ENCODE measurements around the gene GPX4. TPM values are rescaled to one million over a fixed set of nuclear protein-coding genes. Genes with fewer than 3 reads are reported as not detected.
A peak's percentile ranks its signal among the peaks of the same experiment; 100 is the strongest.

Gene GPX4
- polyA plus RNA-seq, 2 donors: 271 to 294 TPM

DNA sequence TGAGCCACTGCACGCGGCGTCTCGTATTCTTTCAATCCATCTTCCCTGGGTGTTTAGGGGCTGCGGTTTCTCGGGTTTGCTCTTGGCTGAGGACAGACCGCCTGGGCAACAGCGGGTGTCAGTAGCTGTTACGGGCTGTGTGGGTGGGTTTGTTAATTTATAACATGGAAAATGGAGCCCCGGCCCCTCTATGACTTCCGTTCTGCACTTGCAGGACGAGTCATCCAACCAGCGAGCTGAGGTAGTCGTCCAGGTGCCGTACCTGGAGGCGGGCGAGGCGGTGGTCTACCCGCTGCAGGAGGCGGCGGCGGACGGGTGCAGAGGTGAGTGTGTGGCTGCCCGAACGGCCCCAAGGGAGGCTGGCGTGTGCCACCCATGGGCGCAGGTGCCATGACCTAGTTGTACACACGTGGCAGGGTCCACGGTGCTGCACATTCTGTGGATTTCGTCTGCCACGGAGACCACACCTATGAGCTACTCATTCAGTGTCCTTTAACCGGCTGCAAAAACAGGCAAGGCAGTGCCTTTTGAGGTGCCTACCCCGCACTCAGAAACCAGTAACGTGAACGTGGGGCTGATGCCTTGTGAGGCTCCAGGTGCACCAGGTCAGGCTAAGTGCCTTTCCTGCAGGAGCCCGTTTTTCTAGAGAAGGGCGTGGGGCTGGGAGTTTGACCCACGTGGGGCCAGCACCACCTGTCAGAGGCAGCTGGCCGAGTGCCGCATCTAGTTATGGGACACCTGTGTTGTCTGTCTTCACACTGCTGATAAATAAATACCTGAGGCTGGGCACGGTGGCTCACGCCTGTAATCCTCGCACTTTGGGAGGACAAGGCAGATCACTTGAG is 19.5 kb upstream of the GPX4 start:
- 78 to 80% methylated on average over 43 of the region's 43 CpGs for WGBS, 2 donors
- Histone ChIP-seq H3K4me3 (ENCODE audit: low read depth in 1 of 2, low read length in 2 of 2) (no peak overlapping the region), H3K4me1 (ENCODE audit: control insufficient read depth in 2 of 2, insufficient read depth in 2 of 2, low read length in 1 of 2) (peaks cover 5 to 20% of the 10 kb centered on the region in 2 donors), H3K36me3 (ENCODE audit: control insufficient read depth in 2 of 2, insufficient read depth in 2 of 2, low read length in 1 of 2) (peaks cover 0 to 33% of the 10 kb centered on the region in 2 donors), H3K27me3 (ENCODE audit: control insufficient read depth in 1 of 2, insufficient read depth in 2 of 2, low read length in 2 of 2) (no peaks in the 10 kb centered on the region), H3K27ac (ENCODE audit: low read depth in 2 of 2, low read length in 1 of 2) (peak overlapping the region in 1 of 2 donors; percentile 2), H3K9me3 (ENCODE audit: control insufficient read depth in 2 of 2, insufficient read depth in 1 of 2, low read depth in 1 of 2, low read length in 1 of 2) (no peaks in the 10 kb centered on the region)

GRCh38 chr19:1085053-1085658 is 18.6 kb upstream of the GPX4 start:
- no peaks in the 10 kb centered on the region for H3K9me3 ChIP-seq (ENCODE audit: control insufficient read depth in 2 of 2, insufficient read depth in 1 of 2, low read depth in 1 of 2, low read length in 1 of 2)
- H3K27ac ChIP-seq (ENCODE audit: low read depth in 2 of 2, low read length in 1 of 2): no peak overlapping the region
- H3K4me3 ChIP-seq (ENCODE audit: low read depth in 1 of 2, low read length in 2 of 2): no peak overlapping the region
- H3K4me1 ChIP-seq (ENCODE audit: control insufficient read depth in 2 of 2, insufficient read depth in 2 of 2, low read length in 1 of 2): peaks cover 5 to 20% of the 10 kb centered on the region in 2 donors
- 55 to 62% methylated on average over 8 of the region's 8 CpGs for WGBS, 2 donors
- peaks cover 0 to 36% of the 10 kb centered on the region in 2 donors for H3K36me3 ChIP-seq (ENCODE audit: control insufficient read depth in 2 of 2, insufficient read depth in 2 of 2, low read length in 1 of 2)
- no peaks in the 10 kb centered on the region for H3K27me3 ChIP-seq (ENCODE audit: control insufficient read depth in 1 of 2, insufficient read depth in 2 of 2, low read length in 2 of 2)

GRCh38 chr19:1085676-1086442 is 17.9 kb upstream of the GPX4 start:
- Histone ChIP-seq H3K36me3 (ENCODE audit: control insufficient read depth in 2 of 2, insufficient read depth in 2 of 2, low read length in 1 of 2) (peaks cover 0 to 40% of the 10 kb centered on the region in 2 donors), H3K27me3 (ENCODE audit: control insufficient read depth in 1 of 2, insufficient read depth in 2 of 2, low read length in 2 of 2) (no peaks in the 10 kb centered on the region), H3K27ac (ENCODE audit: low read depth in 2 of 2, low read length in 1 of 2) (no peak overlapping the region), H3K4me3 (ENCODE audit: low read depth in 1 of 2, low read length in 2 of 2) (no peak overlapping the region), H3K4me1 (ENCODE audit: control insufficient read depth in 2 of 2, insufficient read depth in 2 of 2, low read length in 1 of 2) (peaks cover 5 to 20% of the 10 kb centered on the region in 2 donors), H3K9me3 (ENCODE audit: control insufficient read depth in 2 of 2, insufficient read depth in 1 of 2, low read depth in 1 of 2, low read length in 1 of 2) (no peaks in the 10 kb centered on the region)
- WGBS, 2 donors: 72 to 73% methylated on average over 37 to 38 of the region's 38 CpGs

GRCh38 chr19:1086613-1087012 is 17.2 kb upstream of the GPX4 start:
- Histone ChIP-seq H3K4me3 (ENCODE audit: low read depth in 1 of 2, low read length in 2 of 2) (no peak overlapping the region), H3K9me3 (ENCODE audit: control insufficient read depth in 2 of 2, insufficient read depth in 1 of 2, low read depth in 1 of 2, low read length in 1 of 2) (no peaks in the 10 kb centered on the region), H3K27ac (ENCODE audit: low read depth in 2 of 2, low read length in 1 of 2) (no peak overlapping the region), H3K27me3 (ENCODE audit: control insufficient read depth in 1 of 2, insufficient read depth in 2 of 2, low read length in 2 of 2) (no peaks in the 10 kb centered on the region), H3K4me1 (ENCODE audit: control insufficient read depth in 2 of 2, insufficient read depth in 2 of 2, low read length in 1 of 2) (peaks cover 2 to 20% of the 10 kb centered on the region in 2 donors), H3K36me3 (ENCODE audit: control insufficient read depth in 2 of 2, insufficient read depth in 2 of 2, low read length in 1 of 2) (peaks cover 0 to 47% of the 10 kb centered on the region in 2 donors)
- 75 to 78% methylated on average over 21 of the region's 21 CpGs for WGBS, 2 donors

DNA sequence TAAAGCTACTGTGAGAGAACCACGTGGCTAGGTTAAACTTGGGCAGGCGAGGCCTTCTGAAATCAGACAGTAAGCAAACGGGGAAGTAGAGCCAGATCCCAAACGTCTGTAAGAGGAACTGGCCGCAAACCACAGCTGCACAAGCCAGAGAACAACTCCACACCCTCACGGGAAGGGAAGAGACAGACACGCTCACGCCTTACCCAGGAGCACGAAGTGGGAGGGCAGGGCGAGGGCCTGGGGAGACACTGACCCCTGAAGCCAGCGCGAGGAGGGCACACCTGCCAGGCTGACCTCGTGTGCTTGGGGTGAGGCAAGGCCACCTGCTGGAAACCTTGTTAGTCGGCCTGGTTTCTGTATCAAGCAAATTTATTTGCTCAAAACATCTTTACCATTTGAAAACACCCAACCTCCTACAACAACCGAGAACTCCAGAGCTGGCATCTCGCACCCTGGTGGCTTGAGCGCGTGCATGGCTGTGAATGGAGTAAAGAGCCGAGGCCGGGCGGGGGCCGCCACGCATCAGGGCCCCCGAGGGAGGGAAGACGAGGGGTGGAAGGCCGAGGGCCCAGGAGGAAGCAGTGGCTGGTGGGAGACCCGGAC is 15.9 kb upstream of the GPX4 start:
- Histone ChIP-seq H3K4me1 (ENCODE audit: control insufficient read depth in 2 of 2, insufficient read depth in 2 of 2, low read length in 1 of 2) (peaks cover 0 to 15% of the 10 kb centered on the region in 2 donors), H3K4me3 (ENCODE audit: low read depth in 1 of 2, low read length in 2 of 2) (no peak overlapping the region), H3K27me3 (ENCODE audit: control insufficient read depth in 1 of 2, insufficient read depth in 2 of 2, low read length in 2 of 2) (no peaks in the 10 kb centered on the region), H3K9me3 (ENCODE audit: control insufficient read depth in 2 of 2, insufficient read depth in 1 of 2, low read depth in 1 of 2, low read length in 1 of 2) (no peaks in the 10 kb centered on the region), H3K27ac (ENCODE audit: low read depth in 2 of 2, low read length in 1 of 2) (peak overlapping the region; percentile 56 to 60), H3K36me3 (ENCODE audit: control insufficient read depth in 2 of 2, insufficient read depth in 2 of 2, low read length in 1 of 2) (peaks cover 0 to 55% of the 10 kb centered on the region in 2 donors)
- 59 to 60% methylated on average over 27 of the region's 27 CpGs for WGBS, 2 donors

- peaks cover under 1 to 12% of the 10 kb centered on the region in 2 donors for H3K4me1 ChIP-seq (ENCODE audit: control insufficient read depth in 2 of 2, insufficient read depth in 2 of 2, low read length in 1 of 2)
- peaks cover 0 to 55% of the 10 kb centered on the region in 2 donors for H3K36me3 ChIP-seq (ENCODE audit: control insufficient read depth in 2 of 2, insufficient read depth in 2 of 2, low read length in 1 of 2)
- no peaks in the 10 kb centered on the region for H3K27me3 ChIP-seq (ENCODE audit: control insufficient read depth in 1 of 2, insufficient read depth in 2 of 2, low read length in 2 of 2)
- H3K4me3 ChIP-seq (ENCODE audit: low read depth in 1 of 2, low read length in 2 of 2): no peak overlapping the region
- H3K9me3 ChIP-seq (ENCODE audit: control insufficient read depth in 2 of 2, insufficient read depth in 1 of 2, low read depth in 1 of 2, low read length in 1 of 2): no peaks in the 10 kb centered on the region
- H3K27ac ChIP-seq (ENCODE audit: low read depth in 2 of 2, low read length in 1 of 2): peak overlapping the region; percentile 56 to 60
- WGBS, 2 donors: 79 to 81% methylated on average over 26 to 27 of the region's 27 CpGs
Observed at GRCh38 chr19:1088416-1089010, 15.3 kb upstream of the GPX4 start.

- H3K27me3 ChIP-seq (ENCODE audit: control insufficient read depth in 1 of 2, insufficient read depth in 2 of 2, low read length in 2 of 2): no peaks in the 10 kb centered on the region
- H3K4me1 ChIP-seq (ENCODE audit: control insufficient read depth in 2 of 2, insufficient read depth in 2 of 2, low read length in 1 of 2): peaks cover 6 to 17% of the 10 kb centered on the region in 2 donors
- H3K27ac ChIP-seq (ENCODE audit: low read depth in 2 of 2, low read length in 1 of 2): no peak overlapping the region
- H3K9me3 ChIP-seq (ENCODE audit: control insufficient read depth in 2 of 2, insufficient read depth in 1 of 2, low read depth in 1 of 2, low read length in 1 of 2): no peaks in the 10 kb centered on the region
- H3K4me3 ChIP-seq (ENCODE audit: low read depth in 1 of 2, low read length in 2 of 2): no peak overlapping the region
- WGBS, 2 donors: 89 to 92% methylated on average over 32 of the region's 32 CpGs
- peaks cover 0 to 53% of the 10 kb centered on the region in 2 donors for H3K36me3 ChIP-seq (ENCODE audit: control insufficient read depth in 2 of 2, insufficient read depth in 2 of 2, low read length in 1 of 2)
Observed at GRCh38 chr19:1089126-1089771, 14.5 kb upstream of the GPX4 start.

GRCh38 chr19:1089891-1090290 is 13.9 kb upstream of the GPX4 start:
- Histone ChIP-seq H3K9me3 (ENCODE audit: control insufficient read depth in 2 of 2, insufficient read depth in 1 of 2, low read depth in 1 of 2, low read length in 1 of 2) (no peaks in the 10 kb centered on the region), H3K27me3 (ENCODE audit: control insufficient read depth in 1 of 2, insufficient read depth in 2 of 2, low read length in 2 of 2) (no peaks in the 10 kb centered on the region), H3K4me1 (ENCODE audit: control insufficient read depth in 2 of 2, insufficient read depth in 2 of 2, low read length in 1 of 2) (peaks cover 6 to 17% of the 10 kb centered on the region in 2 donors), H3K4me3 (ENCODE audit: low read depth in 1 of 2, low read length in 2 of 2) (no peak overlapping the region), H3K36me3 (ENCODE audit: control insufficient read depth in 2 of 2, insufficient read depth in 2 of 2, low read length in 1 of 2) (peaks cover 0 to 53% of the 10 kb centered on the region in 2 donors), H3K27ac (ENCODE audit: low read depth in 2 of 2, low read length in 1 of 2) (no peak overlapping the region)
- 71 to 76% methylated on average over 18 to 22 of the region's 22 CpGs for WGBS, 2 donors

All from esophagus (tissue), 2 donors.